ENCODE measurements around the gene FKRP. TPM values are rescaled to one million over a fixed set of nuclear protein-coding genes. Genes with fewer than 3 reads are reported as not detected.

FKRP gene
- total RNA-seq, 1 donor from 2014 or later = 22.7 TPM

DNA sequence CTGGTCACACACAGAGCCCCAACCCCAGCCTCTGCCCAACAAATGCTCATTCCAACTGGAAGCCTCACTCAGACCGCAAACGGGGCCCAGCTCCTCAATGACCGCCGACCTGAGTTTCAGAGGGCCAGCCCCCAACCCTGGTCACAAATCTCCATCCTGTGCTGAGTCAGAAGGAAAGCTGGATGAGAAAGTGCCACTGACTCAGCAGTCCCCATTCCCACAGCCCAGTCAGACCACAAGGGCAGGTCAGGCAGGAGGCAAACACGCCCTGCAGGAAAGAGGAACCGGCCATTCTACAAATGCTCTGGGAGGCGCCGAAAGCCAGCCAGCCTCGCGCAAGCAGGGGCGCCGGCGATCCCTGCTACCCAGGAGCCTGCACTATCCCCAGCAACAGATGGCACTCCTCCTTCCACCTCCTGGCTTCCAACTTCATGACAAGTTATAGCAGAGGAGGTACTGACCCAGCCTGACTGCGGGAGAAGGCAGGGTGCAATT is 14.8 kb upstream of the FKRP start:
- TF ChIP-seq, protein P1, sequence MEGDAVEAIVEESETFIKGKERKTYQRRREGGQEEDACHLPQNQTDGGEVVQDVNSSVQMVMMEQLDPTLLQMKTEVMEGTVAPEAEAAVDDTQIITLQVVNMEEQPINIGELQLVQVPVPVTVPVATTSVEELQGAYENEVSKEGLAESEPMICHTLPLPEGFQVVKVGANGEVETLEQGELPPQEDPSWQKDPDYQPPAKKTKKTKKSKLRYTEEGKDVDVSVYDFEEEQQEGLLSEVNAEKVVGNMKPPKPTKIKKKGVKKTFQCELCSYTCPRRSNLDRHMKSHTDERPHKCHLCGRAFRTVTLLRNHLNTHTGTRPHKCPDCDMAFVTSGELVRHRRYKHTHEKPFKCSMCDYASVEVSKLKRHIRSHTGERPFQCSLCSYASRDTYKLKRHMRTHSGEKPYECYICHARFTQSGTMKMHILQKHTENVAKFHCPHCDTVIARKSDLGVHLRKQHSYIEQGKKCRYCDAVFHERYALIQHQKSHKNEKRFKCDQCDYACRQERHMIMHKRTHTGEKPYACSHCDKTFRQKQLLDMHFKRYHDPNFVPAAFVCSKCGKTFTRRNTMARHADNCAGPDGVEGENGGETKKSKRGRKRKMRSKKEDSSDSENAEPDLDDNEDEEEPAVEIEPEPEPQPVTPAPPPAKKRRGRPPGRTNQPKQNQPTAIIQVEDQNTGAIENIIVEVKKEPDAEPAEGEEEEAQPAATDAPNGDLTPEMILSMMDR (IDR thresholded peaks at IDR 0.05; ENCODE audit: unreplicated experiment) = no peak
- Mint-ChIP-seq H3K4me3 (ENCODE audit: unreplicated experiment) (peak overlapping the region; percentile 51), H3K27ac (ENCODE audit: unreplicated experiment) (peak overlapping the region; percentile 25), H3K36me3 (ENCODE audit: low read depth, unreplicated experiment) (peaks cover 42% of the 10 kb centered on the region), H3K27me3 (ENCODE audit: unreplicated experiment) (peaks cover 16% of the 10 kb centered on the region), H3K9me3 (ENCODE audit: unreplicated experiment) (no peaks in the 10 kb centered on the region), H3K4me1 (ENCODE audit: unreplicated experiment) (peaks cover 12% of the 10 kb centered on the region)
- DNase-seq (ENCODE audit: low spot score) = no peak

DNA sequence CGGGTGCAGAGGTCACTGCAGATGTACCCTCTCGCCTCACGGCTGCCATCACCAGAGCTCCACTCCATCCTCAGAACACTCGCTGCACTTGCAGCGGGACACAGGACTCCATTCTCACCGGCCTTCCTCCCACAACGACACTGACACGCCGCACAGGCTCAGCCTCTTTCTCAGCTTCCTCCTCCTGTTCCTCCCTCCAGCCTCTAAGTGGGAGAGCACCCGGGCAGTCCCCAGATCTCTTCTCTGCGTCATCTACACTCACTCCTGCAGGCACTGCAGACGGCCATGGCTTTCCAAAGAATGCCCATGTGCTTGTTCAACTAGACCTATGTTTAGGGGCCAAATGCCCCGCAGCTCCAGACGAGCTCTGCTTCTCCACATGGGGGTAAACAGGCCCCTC is 14.3 kb upstream of the FKRP start:
- peak overlapping the region; percentile 75 for H3K4me3 Mint-ChIP-seq (ENCODE audit: unreplicated experiment)
- peaks cover 16% of the 10 kb centered on the region for H3K27me3 Mint-ChIP-seq (ENCODE audit: unreplicated experiment)
- H3K27ac Mint-ChIP-seq (ENCODE audit: unreplicated experiment) = peak overlapping the region; percentile 25

DNA sequence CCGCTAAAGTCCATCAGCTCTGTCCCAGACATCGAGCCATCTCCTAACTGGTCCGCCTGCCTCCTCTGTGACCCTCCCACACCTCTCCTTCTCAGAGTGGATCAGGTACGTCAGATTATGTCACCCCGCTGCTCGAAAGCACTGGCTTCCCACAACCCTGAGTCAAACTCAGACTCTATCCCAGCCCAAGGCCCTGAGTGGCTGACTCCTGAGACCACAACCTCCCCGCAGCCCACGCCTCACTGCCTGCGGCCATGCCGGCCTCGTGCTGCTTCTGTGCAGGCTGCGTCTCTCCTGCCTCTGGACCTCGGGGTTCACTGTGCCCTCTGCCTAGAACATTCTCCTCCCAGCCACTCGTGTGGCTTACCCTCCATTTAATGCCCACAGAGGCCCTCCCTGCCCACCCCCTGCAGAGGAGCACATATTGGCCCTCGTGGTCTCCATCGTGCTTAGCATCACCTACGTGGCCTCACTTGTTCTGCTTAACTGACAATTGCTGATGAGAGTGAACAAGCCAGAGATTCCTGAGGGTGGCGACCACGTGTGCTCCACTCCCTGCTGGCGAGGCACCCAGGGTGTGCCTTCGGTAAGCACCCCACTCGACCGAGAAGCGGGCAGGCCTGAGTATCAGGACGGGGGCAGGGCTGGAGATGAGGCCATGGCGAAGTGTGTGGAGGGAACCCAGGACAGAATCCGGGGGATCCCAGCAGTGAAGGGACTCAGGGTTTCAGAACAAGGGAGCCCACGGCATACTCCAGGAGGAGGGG is 13.5 kb upstream of the FKRP start:
- peaks cover 38% of the 10 kb centered on the region for H3K36me3 Mint-ChIP-seq (ENCODE audit: low read depth, unreplicated experiment)
- peak overlapping the region; percentile 25 for H3K27ac Mint-ChIP-seq (ENCODE audit: unreplicated experiment)
- no peak for DNase-seq (ENCODE audit: low spot score)
- peak overlapping the region; percentile 75 for H3K4me3 Mint-ChIP-seq (ENCODE audit: unreplicated experiment)
- peaks cover 12% of the 10 kb centered on the region for H3K27me3 Mint-ChIP-seq (ENCODE audit: unreplicated experiment)
- H3K4me1 Mint-ChIP-seq (ENCODE audit: unreplicated experiment) = peaks cover 5% of the 10 kb centered on the region
- TF ChIP-seq, protein P1 (IDR thresholded peaks at IDR 0.05; ENCODE audit: unreplicated experiment) = no peak
- no peaks in the 10 kb centered on the region for H3K9me3 Mint-ChIP-seq (ENCODE audit: unreplicated experiment)

More for the DNA sequence above, 14.3 kb upstream of the FKRP start:
- no peak for DNase-seq (ENCODE audit: low spot score)
- TF ChIP-seq, protein P1 (IDR thresholded peaks at IDR 0.05; ENCODE audit: unreplicated experiment) = no peak
- H3K9me3 Mint-ChIP-seq (ENCODE audit: unreplicated experiment) = no peaks in the 10 kb centered on the region
- H3K36me3 Mint-ChIP-seq (ENCODE audit: low read depth, unreplicated experiment) = peaks cover 38% of the 10 kb centered on the region
- peaks cover 8% of the 10 kb centered on the region for H3K4me1 Mint-ChIP-seq (ENCODE audit: unreplicated experiment)

DNA sequence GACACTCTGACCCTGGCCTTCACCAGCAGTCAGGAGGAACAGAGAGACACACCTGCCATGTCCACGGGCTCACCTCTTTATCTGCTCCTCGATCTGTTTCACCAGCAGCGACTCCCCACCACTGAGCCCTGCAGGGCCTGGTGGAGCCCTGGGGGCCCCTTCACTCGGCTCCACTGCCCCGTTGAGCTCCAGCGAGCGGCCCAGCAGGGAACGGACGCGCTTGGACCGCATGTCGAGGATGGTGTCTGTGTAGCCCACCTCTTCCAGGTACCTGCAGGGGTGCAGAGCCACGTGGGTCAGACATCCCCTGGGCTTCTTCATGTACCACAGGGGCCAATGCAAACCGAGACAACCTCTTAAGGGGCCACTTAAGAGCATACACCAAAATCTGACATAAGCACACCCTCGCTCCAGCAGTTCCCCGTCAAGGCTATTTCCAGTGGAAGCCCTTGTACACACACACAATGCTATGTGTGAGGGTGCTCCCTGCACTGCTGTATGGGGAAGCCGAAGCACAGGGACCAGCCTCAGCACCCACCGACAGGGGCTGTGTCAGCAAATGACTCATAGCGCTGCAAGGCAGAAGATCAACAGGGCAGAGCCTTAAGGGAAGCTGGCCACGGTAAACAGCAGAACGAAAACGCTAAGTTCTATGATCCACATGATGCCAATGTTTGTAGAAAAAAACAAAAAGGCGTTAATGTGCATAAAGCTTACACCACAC is 12.7 kb upstream of the FKRP start:
- peaks cover 40% of the 10 kb centered on the region for H3K36me3 Mint-ChIP-seq (ENCODE audit: low read depth, unreplicated experiment)
- H3K27me3 Mint-ChIP-seq (ENCODE audit: unreplicated experiment) = peaks cover 12% of the 10 kb centered on the region
- H3K27ac Mint-ChIP-seq (ENCODE audit: unreplicated experiment) = no peak overlapping the region
- no peak overlapping the region for H3K4me3 Mint-ChIP-seq (ENCODE audit: unreplicated experiment)
- peaks cover 5% of the 10 kb centered on the region for H3K4me1 Mint-ChIP-seq (ENCODE audit: unreplicated experiment)
- no peak for DNase-seq (ENCODE audit: low spot score)
- no peaks in the 10 kb centered on the region for H3K9me3 Mint-ChIP-seq (ENCODE audit: unreplicated experiment)
- TF ChIP-seq, protein P1 (IDR thresholded peaks at IDR 0.05; ENCODE audit: unreplicated experiment) = no peak

All from endothelial cell (in vitro differentiated cells).